Measurements from ENCODE around the gene AKT3.
A peak's percentile ranks its signal among the peaks of the same experiment; 100 is the strongest.

The AKT3 gene

DNA sequence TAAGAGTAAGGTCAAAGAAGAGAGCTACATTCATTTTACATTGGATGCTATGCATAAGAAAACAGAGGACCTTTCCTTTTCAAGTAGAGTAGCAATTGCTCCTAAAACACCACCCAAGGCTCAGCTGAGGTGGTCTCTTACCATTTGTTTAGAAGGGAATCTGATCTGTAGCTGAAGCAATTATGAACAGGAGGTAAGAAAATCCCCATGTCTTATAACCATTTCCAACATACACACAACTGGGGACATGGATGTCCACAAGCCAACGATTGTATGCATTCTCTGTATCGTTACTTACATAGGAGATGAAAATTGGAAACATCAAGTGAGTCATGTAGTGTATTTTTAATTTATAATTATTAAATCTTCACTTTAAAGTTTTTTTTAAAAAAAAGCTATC, 132.0 kb downstream of the AKT3 start:
- Histone ChIP-seq H3K4me1 (ENCODE audit: control insufficient read depth, insufficient read depth, low read length) (peaks cover 12% of the 10 kb centered on the region), H3K27me3 (ENCODE audit: control insufficient read depth, insufficient read depth, low read length, poor library complexity, severe bottlenecking) (no peaks in the 10 kb centered on the region), H3K9me3 (ENCODE audit: control insufficient read depth, low read length) (no peaks in the 10 kb centered on the region), H3K36me3 (ENCODE audit: control insufficient read depth, insufficient read depth, low read length) (no peaks in the 10 kb centered on the region), H3K4me3 (ENCODE audit: insufficient read depth, low read depth, low read length) (no peak overlapping the region), H3K27ac (ENCODE audit: insufficient read depth, low read depth, low read length, poor library complexity, severe bottlenecking) (no peak overlapping the region)
- WGBS, 2 experiments, result 100% methylated on average over 1 of the region's 2 CpGs; no CpG with 5 or more reads in 1 of the 2 experiments

DNA sequence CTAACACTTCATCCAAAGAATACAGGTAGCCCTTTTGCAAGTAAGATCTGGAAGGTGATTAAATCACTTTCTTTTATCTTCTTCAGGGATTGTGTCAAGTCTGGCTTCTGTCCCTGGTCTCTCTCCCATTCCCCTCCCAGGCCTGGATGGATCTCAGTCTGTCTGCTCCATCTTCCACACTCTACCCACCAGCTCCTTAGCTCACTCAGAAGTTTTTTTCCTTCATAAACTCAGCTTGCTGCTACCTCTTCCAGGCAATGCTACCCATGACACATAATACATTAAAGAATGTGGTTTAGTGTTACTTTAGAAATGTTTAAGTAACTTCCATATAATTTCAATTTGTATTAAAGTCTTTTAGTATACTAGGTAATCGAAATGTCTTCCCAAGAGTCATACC, 133.1 kb downstream of the AKT3 start:
- Histone ChIP-seq H3K36me3 (ENCODE audit: control insufficient read depth, insufficient read depth, low read length) (no peaks in the 10 kb centered on the region), H3K27ac (ENCODE audit: insufficient read depth, low read depth, low read length, poor library complexity, severe bottlenecking) (no peak overlapping the region), H3K4me1 (ENCODE audit: control insufficient read depth, insufficient read depth, low read length) (peaks cover 15% of the 10 kb centered on the region), H3K27me3 (ENCODE audit: control insufficient read depth, insufficient read depth, low read length, poor library complexity, severe bottlenecking) (no peaks in the 10 kb centered on the region), H3K4me3 (ENCODE audit: insufficient read depth, low read depth, low read length) (no peak overlapping the region), H3K9me3 (ENCODE audit: control insufficient read depth, low read length) (no peaks in the 10 kb centered on the region)
- WGBS, 2 experiments, result 95 to 100% methylated on average over 1 of the region's 1 CpG

DNA sequence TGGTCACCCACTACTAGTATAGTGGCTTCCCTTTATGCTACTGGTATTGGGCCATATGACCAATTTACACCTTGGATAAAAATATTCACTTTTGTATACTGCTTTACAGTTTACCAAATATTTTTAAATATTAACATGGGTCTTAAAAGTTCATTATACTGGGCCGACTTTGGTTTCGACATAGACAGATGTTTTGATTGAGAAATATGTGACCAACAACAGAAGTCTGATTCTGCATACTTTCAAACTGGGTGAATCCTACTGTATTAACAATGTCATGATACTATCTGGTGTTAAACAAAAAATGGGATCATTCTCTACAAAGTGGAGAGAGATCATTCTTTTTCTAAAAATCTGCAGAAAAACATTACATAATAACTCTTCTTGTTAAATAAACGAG, 134.8 kb downstream of the AKT3 start:
- no peaks in the 10 kb centered on the region for H3K9me3 ChIP-seq (ENCODE audit: control insufficient read depth, low read length)

DNA sequence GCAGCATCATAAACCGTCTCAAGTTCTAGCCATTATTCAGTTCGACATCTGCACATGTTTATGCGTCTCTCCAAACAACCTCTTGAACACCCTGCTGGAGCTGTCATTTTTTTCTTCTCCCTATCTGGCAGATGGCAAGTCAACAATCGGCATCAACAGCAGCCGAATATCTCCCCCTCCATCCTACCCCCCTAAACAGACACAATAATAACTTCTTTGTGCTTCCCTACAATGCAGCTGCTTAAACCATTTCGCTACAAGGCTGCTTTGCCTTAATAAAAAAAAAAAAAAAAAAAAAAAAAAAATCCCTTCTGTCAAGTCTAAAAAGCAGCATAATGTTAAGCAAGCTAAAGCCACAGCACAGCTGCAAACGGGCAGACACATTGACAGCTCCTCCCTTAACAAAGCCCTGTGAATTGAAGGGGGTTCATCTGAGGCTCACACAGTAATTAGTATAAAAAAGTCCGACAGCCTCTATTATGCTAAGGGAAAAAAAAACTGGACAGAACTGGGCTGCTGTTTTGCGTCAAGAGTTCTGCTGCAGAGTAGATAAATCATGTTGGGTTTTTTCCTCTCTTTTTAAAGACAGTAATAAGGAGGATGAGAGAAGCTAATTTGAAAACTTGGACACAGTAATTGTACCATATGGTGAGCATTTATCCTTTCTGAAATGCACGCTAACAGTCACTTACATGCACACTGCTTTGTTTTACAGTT, 136.4 kb downstream of the AKT3 start:
- H3K27ac ChIP-seq (ENCODE audit: insufficient read depth, low read depth, low read length, poor library complexity, severe bottlenecking), result peak overlapping the region; percentile 58
- H3K4me3 ChIP-seq (ENCODE audit: insufficient read depth, low read depth, low read length), result no peak overlapping the region
- no peaks in the 10 kb centered on the region for H3K36me3 ChIP-seq (ENCODE audit: control insufficient read depth, insufficient read depth, low read length)
- H3K4me1 ChIP-seq (ENCODE audit: control insufficient read depth, insufficient read depth, low read length), result peaks cover 15% of the 10 kb centered on the region
- no peaks in the 10 kb centered on the region for H3K9me3 ChIP-seq (ENCODE audit: control insufficient read depth, low read length)
- 60 to 62% methylated on average over 9 to 10 of the region's 10 CpGs for WGBS, 2 experiments
- H3K27me3 ChIP-seq (ENCODE audit: control insufficient read depth, insufficient read depth, low read length, poor library complexity, severe bottlenecking), result no peaks in the 10 kb centered on the region

More for the DNA sequence above, 134.8 kb downstream of the AKT3 start:
- H3K27ac ChIP-seq (ENCODE audit: insufficient read depth, low read depth, low read length, poor library complexity, severe bottlenecking), result no peak overlapping the region
- 82 to 100% methylated on average over 2 of the region's 3 CpGs for WGBS, 2 experiments
- H3K36me3 ChIP-seq (ENCODE audit: control insufficient read depth, insufficient read depth, low read length), result no peaks in the 10 kb centered on the region
- H3K27me3 ChIP-seq (ENCODE audit: control insufficient read depth, insufficient read depth, low read length, poor library complexity, severe bottlenecking), result no peaks in the 10 kb centered on the region
- H3K4me3 ChIP-seq (ENCODE audit: insufficient read depth, low read depth, low read length), result no peak overlapping the region
- H3K4me1 ChIP-seq (ENCODE audit: control insufficient read depth, insufficient read depth, low read length), result peaks cover 15% of the 10 kb centered on the region

DNA sequence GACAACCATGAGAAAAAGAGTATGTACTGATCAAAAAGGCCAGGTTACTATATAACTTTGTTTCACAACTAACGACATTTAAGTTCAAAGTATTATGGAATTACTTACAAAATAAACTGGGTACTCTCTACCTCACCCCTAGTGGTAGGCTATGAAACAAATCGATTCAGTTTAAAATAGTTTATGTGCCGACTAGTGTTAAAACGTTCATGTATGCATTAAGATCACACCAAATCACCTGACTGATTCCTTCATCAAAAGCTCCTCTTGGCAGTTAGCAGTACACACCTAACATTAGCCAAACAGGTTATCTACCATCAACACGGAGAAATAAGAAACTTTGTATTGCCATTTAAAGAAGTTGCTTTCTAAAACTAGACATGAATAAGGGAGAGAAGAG, 137.1 kb downstream of the AKT3 start:
- Histone ChIP-seq H3K27me3 (ENCODE audit: control insufficient read depth, insufficient read depth, low read length, poor library complexity, severe bottlenecking) (no peaks in the 10 kb centered on the region), H3K4me3 (ENCODE audit: insufficient read depth, low read depth, low read length) (no peak overlapping the region), H3K4me1 (ENCODE audit: control insufficient read depth, insufficient read depth, low read length) (peaks cover 15% of the 10 kb centered on the region), H3K27ac (ENCODE audit: insufficient read depth, low read depth, low read length, poor library complexity, severe bottlenecking) (peak overlapping the region; percentile 58), H3K36me3 (ENCODE audit: control insufficient read depth, insufficient read depth, low read length) (no peaks in the 10 kb centered on the region), H3K9me3 (ENCODE audit: control insufficient read depth, low read length) (no peaks in the 10 kb centered on the region)
- whole genome bisulfite sequencing, 2 experiments, result 75 to 86% methylated on average over 3 to 4 of the region's 5 CpGs

DNA sequence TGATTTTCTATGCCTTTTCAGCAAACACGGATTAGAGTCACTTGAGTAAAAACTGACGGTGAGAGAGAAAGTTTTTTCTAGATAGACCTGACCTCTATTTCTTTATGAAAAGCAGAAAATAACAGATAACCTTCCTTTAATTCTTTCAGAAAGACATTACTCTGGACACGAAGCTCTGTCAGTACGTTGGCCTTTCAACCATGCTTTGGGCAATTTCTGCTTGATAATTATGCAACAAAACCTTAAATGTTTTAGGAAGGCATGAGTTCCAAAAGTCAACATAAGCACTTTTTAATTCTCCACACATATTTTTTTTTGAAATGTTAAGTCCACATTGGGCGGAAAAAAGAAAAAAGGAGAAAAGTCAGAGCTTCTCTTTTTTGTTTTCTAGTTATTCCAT, 137.8 kb downstream of the AKT3 start:
- 76 to 89% methylated on average over 4 to 5 of the region's 5 CpGs for WGBS, 2 experiments
- peaks cover 15% of the 10 kb centered on the region for H3K4me1 ChIP-seq (ENCODE audit: control insufficient read depth, insufficient read depth, low read length)
- no peak overlapping the region for H3K27ac ChIP-seq (ENCODE audit: insufficient read depth, low read depth, low read length, poor library complexity, severe bottlenecking)
- no peaks in the 10 kb centered on the region for H3K27me3 ChIP-seq (ENCODE audit: control insufficient read depth, insufficient read depth, low read length, poor library complexity, severe bottlenecking)
- no peaks in the 10 kb centered on the region for H3K9me3 ChIP-seq (ENCODE audit: control insufficient read depth, low read length)
- no peak overlapping the region for H3K4me3 ChIP-seq (ENCODE audit: insufficient read depth, low read depth, low read length)
- H3K36me3 ChIP-seq (ENCODE audit: control insufficient read depth, insufficient read depth, low read length), result no peaks in the 10 kb centered on the region

DNA sequence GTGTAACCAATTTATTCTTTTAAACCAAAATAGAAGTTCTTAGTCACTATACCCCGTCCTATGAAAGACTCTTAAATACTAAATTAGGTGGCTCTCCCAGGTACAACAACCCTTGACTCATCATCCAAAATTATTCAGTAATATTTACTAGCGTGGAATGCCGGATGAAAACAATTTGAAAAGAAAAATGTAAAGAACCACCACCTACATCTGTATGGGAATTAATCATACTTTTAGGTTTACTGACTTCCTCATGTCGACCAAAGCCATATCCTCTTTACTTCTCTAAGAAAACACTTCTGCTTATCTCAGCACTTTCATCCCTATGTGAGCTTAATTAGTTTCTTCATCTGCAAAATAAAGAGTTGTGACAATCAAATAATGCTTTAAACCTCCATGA, 139.6 kb downstream of the AKT3 start:
- no peaks in the 10 kb centered on the region for H3K36me3 ChIP-seq (ENCODE audit: control insufficient read depth, insufficient read depth, low read length)
- no peak overlapping the region for H3K4me3 ChIP-seq (ENCODE audit: insufficient read depth, low read depth, low read length)
- H3K27ac ChIP-seq (ENCODE audit: insufficient read depth, low read depth, low read length, poor library complexity, severe bottlenecking), result no peak overlapping the region
- WGBS, 2 experiments, result 89 to 97% methylated on average over 4 of the region's 4 CpGs
- peaks cover 19% of the 10 kb centered on the region for H3K4me1 ChIP-seq (ENCODE audit: control insufficient read depth, insufficient read depth, low read length)
- no peaks in the 10 kb centered on the region for H3K27me3 ChIP-seq (ENCODE audit: control insufficient read depth, insufficient read depth, low read length, poor library complexity, severe bottlenecking)
- no peaks in the 10 kb centered on the region for H3K9me3 ChIP-seq (ENCODE audit: control insufficient read depth, low read length)

DNA sequence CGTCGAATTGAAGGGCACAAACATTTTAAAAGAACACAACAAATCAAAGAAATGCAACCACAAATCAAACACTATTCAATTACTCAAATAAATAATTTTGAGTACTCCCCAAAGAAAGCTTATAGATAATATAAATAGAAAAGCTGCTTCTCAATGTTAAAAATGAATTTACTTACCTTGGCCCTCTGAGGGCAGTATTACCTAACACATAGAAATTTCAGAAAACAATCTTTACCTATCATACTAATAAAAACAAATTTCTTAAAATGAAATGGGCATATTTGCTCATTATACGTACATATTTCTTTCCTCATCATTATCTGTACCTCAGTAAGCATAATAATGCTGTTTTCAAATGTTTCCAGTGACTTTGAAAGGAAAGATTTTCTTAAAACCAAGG, 141.8 kb downstream of the AKT3 start:
- Histone ChIP-seq H3K4me1 (ENCODE audit: control insufficient read depth, insufficient read depth, low read length) (peaks cover 10% of the 10 kb centered on the region), H3K4me3 (ENCODE audit: insufficient read depth, low read depth, low read length) (no peak overlapping the region), H3K27ac (ENCODE audit: insufficient read depth, low read depth, low read length, poor library complexity, severe bottlenecking) (no peak overlapping the region), H3K9me3 (ENCODE audit: control insufficient read depth, low read length) (no peaks in the 10 kb centered on the region), H3K36me3 (ENCODE audit: control insufficient read depth, insufficient read depth, low read length) (no peaks in the 10 kb centered on the region), H3K27me3 (ENCODE audit: control insufficient read depth, insufficient read depth, low read length, poor library complexity, severe bottlenecking) (no peaks in the 10 kb centered on the region)
- WGBS, 2 experiments, result 89 to 94% methylated on average over 3 of the region's 3 CpGs

DNA sequence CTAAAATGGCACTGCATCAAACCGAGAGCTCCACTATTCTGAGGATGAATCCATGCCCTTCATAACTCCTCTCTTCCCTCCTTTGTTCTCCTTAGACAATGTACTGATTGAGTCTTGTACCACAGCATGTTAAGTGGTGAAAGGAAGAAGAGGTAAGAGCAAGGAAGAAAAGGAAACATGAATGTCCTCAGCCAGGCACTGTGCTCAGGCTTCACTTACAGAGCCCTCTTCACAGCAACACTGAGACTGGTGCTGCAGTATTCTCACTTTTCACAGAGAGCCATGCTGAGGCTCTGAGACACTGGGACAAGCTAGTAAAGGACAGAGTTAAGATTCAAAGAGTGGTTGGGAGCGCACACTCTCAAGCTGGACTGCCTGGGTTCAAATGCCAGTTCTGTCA, 143.5 kb downstream of the AKT3 start:
- WGBS, 2 experiments, result 95 to 97% methylated on average over 1 to 2 of the region's 2 CpGs
- no peak overlapping the region for H3K4me3 ChIP-seq (ENCODE audit: insufficient read depth, low read depth, low read length)
- no peaks in the 10 kb centered on the region for H3K9me3 ChIP-seq (ENCODE audit: control insufficient read depth, low read length)
- H3K36me3 ChIP-seq (ENCODE audit: control insufficient read depth, insufficient read depth, low read length), result no peaks in the 10 kb centered on the region
- peaks cover 5% of the 10 kb centered on the region for H3K4me1 ChIP-seq (ENCODE audit: control insufficient read depth, insufficient read depth, low read length)
- H3K27me3 ChIP-seq (ENCODE audit: control insufficient read depth, insufficient read depth, low read length, poor library complexity, severe bottlenecking), result no peaks in the 10 kb centered on the region
- peak overlapping the region; percentile 3 for H3K27ac ChIP-seq (ENCODE audit: insufficient read depth, low read depth, low read length, poor library complexity, severe bottlenecking)

DNA sequence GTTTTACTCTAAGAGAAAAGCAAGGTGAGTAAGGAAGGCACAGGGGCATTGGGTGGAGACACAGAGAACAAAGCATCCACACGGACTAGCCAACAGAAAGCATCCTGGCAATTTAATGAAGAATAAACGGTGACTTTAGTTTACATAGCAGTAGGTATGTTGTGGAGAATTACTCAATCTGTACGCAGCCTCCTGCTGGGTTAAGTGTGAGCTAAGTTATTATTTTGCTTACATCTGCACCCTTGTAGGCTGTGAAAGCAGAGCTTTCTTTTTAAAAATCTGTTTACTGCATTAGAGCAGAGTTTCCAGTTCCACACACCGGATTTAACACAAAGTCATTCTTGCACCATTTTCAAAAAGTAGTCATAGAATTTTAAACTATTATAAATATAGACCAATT, 144.5 kb downstream of the AKT3 start:
- Histone ChIP-seq H3K9me3 (ENCODE audit: control insufficient read depth, low read length) (no peaks in the 10 kb centered on the region), H3K4me3 (ENCODE audit: insufficient read depth, low read depth, low read length) (no peak overlapping the region), H3K4me1 (ENCODE audit: control insufficient read depth, insufficient read depth, low read length) (peaks cover 5% of the 10 kb centered on the region), H3K27me3 (ENCODE audit: control insufficient read depth, insufficient read depth, low read length, poor library complexity, severe bottlenecking) (no peaks in the 10 kb centered on the region), H3K36me3 (ENCODE audit: control insufficient read depth, insufficient read depth, low read length) (no peaks in the 10 kb centered on the region), H3K27ac (ENCODE audit: insufficient read depth, low read depth, low read length, poor library complexity, severe bottlenecking) (no peak overlapping the region)
- WGBS, 2 experiments, result 84 to 89% methylated on average over 3 of the region's 4 CpGs

Measured in ectodermal cell (in vitro differentiated cells).